CD4-positive, alpha-beta T cell (primary cell): Measurements from ENCODE around the gene GRIN2A. TPM values are rescaled to one million over a fixed set of nuclear protein-coding genes. Genes with fewer than 3 reads are reported as not detected.

Experiments
- ATAC-seq: fragments of 200-7000 bp; cut with Tn5 transposase; one replicate; pipeline ENCODE4 v1.10.0; 2022; ENCODE audit warnings: mild to moderate bottlenecking; ENCODE audit not compliant: poor library complexity
- CTCF ChIA-PET: fragments of 350-600 bp; sonication (Branson Sonifier 250); formaldehyde crosslinking; loops from one replicate; lab custom pipeline; 2021; ENCODE audit warnings: antibody characterized with exemption, inconsistent platforms; lab: Charles Lee
- POLR2A ChIA-PET: fragments of 350-600 bp; sonication (Branson Sonifier 250); formaldehyde crosslinking; loops from one replicate; lab custom pipeline; 2021; ENCODE audit warnings: antibody characterized with exemption, inconsistent platforms; lab: Charles Lee
- DNase-seq, 14 experiments: peaks; one replicate each; pipeline ENCODE4 v3.0.0-alpha.2; 2013 to 2020; ENCODE audit warnings: mixed read lengths in 2 of 14
- H3K27ac ChIP-seq, 2 donors: one replicate each; pipeline versions ENCODE4 v1.5.1 to v1.7.0; 2013; ENCODE audit warnings: low read length in 2 of 2, low read depth in 1 of 2, mild to moderate bottlenecking in 1 of 2
- H3K27me3 ChIP-seq, 2 experiments: 1 replicate in 1 of 2; 2 replicates in 1 of 2; pipeline versions ENCODE4 v1.6.1 to v1.7.0; 2013; ENCODE audit warnings: low read length in 2 of 2, control low read depth in 1 of 2, mild to moderate bottlenecking in 1 of 2, moderate library complexity in 1 of 2; ENCODE audit not compliant: insufficient read depth in 2 of 2, control insufficient read depth in 1 of 2
- H3K36me3 ChIP-seq: one replicate; pipeline ENCODE4 v1.6.1; 2013; ENCODE audit warnings: low read length, control low read depth; ENCODE audit not compliant: insufficient read depth
- H3K4me1 ChIP-seq: one replicate; pipeline ENCODE4 v1.6.1; 2013; ENCODE audit warnings: low read length, control low read depth; ENCODE audit not compliant: insufficient read depth
- H3K4me3 ChIP-seq: one replicate; pipeline ENCODE4 v1.5.1; 2013; ENCODE audit warnings: mild to moderate bottlenecking, low read length, moderate library complexity
- H3K9me3 ChIP-seq, 2 experiments: 1 replicate in 1 of 2; 2 replicates in 1 of 2; pipeline versions ENCODE4 v1.6.1 to v1.7.0; 2013; ENCODE audit warnings: low read length in 2 of 2, mild to moderate bottlenecking in 2 of 2, control low read depth in 1 of 2, moderate library complexity in 1 of 2; ENCODE audit not compliant: control insufficient read depth in 1 of 2, insufficient read depth in 1 of 2
- H3K27ac Mint-ChIP-seq: one replicate; pipeline ENCODE4 v1.8.0; 2020; ENCODE audit warnings: mixed read lengths
- H3K27me3 Mint-ChIP-seq: one replicate; pipeline ENCODE4 v1.8.0; 2021; ENCODE audit warnings: mixed read lengths
- H3K36me3 Mint-ChIP-seq: one replicate; pipeline ENCODE4 v1.8.0; 2021; ENCODE audit warnings: low read depth, mixed read lengths
- H3K4me1 Mint-ChIP-seq: one replicate; pipeline ENCODE4 v1.8.0; 2021; ENCODE audit warnings: low read depth, mixed read lengths
- H3K4me3 Mint-ChIP-seq: one replicate; pipeline ENCODE4 v1.8.0; 2020; ENCODE audit warnings: mild to moderate bottlenecking, mixed read lengths
- H3K9me3 Mint-ChIP-seq: one replicate; pipeline ENCODE4 v1.8.0; 2020; ENCODE audit warnings: mixed read lengths
- CTCF ChIP-seq: fragments of 200-600 bp; IDR thresholded peaks from one replicate; pipeline ENCODE4 v1.8.0; 2022; ENCODE audit warnings: antibody characterized with exemption, mild to moderate bottlenecking
- intact Hi-C, 2 experiments: fragments of 100-400 bp; cut with DNase I in 1 of 2; cut with micrococcal nuclease in 1 of 2; formaldehyde crosslinking; loops; one replicate each; pipeline versions ENCODE4 v1.15.1 to v1.9.0; 2023 to 2025; cut with DNase I, micrococcal nuclease
- total RNA-seq, 174 experiments: library from RNA in 2 of 174; stranded (reverse) in 2 of 174; gene quantifications; one replicate each; pipeline ENCODE4 v1.2.3 and lab custom pipeline; 2021 to 2026

The GRIN2A gene
- total RNA-seq, 2 experiments from 2014 or later = not detected

GRCh38 chr16:9801651-9802050 lies 380.6 kb downstream of the GRIN2A start:
- ChIA-PET CTCF (no interaction called here), POLR2A (no interaction called here)
- Histone ChIP-seq H3K4me3 (no peak overlapping the region), H3K4me1 (no peaks in the 10 kb centered on the region), H3K27me3 (no peaks in the 10 kb centered on the region), H3K36me3 (no peaks in the 10 kb centered on the region), H3K9me3 (peaks cover 0 to 11% of the 10 kb centered on the region in 2 experiments), H3K27ac (no peak overlapping the region)
- Mint-ChIP-seq H3K27ac (no peak overlapping the region), H3K36me3 (no peaks in the 10 kb centered on the region), H3K4me1 (no peaks in the 10 kb centered on the region), H3K27me3 (peaks cover 6% of the 10 kb centered on the region), H3K9me3 (peaks cover 18% of the 10 kb centered on the region), H3K4me3 (no peak overlapping the region)
- ATAC-seq = no peak
- no peak for DNase-seq
- TF ChIP-seq CTCF = no peak
- intact Hi-C loops = no loop called here

- H3K4me1 ChIP-seq = no peaks in the 10 kb centered on the region
- H3K27ac Mint-ChIP-seq = no peak overlapping the region
- H3K27me3 Mint-ChIP-seq = peaks cover 6% of the 10 kb centered on the region
- no peak for DNase-seq
- POLR2A ChIA-PET = no interaction called here
- no peak for ATAC-seq
- intact Hi-C loops = no loop called here
- H3K27me3 ChIP-seq = no peaks in the 10 kb centered on the region
- H3K36me3 ChIP-seq = no peaks in the 10 kb centered on the region
- H3K27ac ChIP-seq = no peak overlapping the region
- H3K36me3 Mint-ChIP-seq = no peaks in the 10 kb centered on the region
- no peak for TF ChIP-seq CTCF
- H3K9me3 Mint-ChIP-seq = peaks cover 12% of the 10 kb centered on the region
- peaks cover 0 to 11% of the 10 kb centered on the region in 2 experiments for H3K9me3 ChIP-seq
- H3K4me1 Mint-ChIP-seq = no peaks in the 10 kb centered on the region
- H3K4me3 Mint-ChIP-seq = no peak overlapping the region
- CTCF ChIA-PET = no interaction called here
- H3K4me3 ChIP-seq = no peak overlapping the region
Observed at GRCh38 chr16:9800186-9800738, 382.0 kb downstream of the GRIN2A start.

GRCh38 chr16:9798952-9799580 lies 383.2 kb downstream of the GRIN2A start:
- Histone ChIP-seq H3K4me1 (no peaks in the 10 kb centered on the region), H3K27ac (no peak overlapping the region), H3K36me3 (no peaks in the 10 kb centered on the region), H3K27me3 (no peaks in the 10 kb centered on the region), H3K9me3 (peaks cover 0 to 8% of the 10 kb centered on the region in 2 experiments), H3K4me3 (no peak overlapping the region)
- no peaks in the 10 kb centered on the region for H3K4me1 Mint-ChIP-seq
- H3K27me3 Mint-ChIP-seq = peaks cover 6% of the 10 kb centered on the region
- TF ChIP-seq CTCF = no peak
- H3K27ac Mint-ChIP-seq = no peak overlapping the region
- DNase-seq = no peak
- ChIA-PET CTCF (no interaction called here), POLR2A (no interaction called here)
- intact Hi-C loops = no loop called here
- H3K9me3 Mint-ChIP-seq = peaks cover 16% of the 10 kb centered on the region
- H3K4me3 Mint-ChIP-seq = no peak overlapping the region
- ATAC-seq = no peak
- no peaks in the 10 kb centered on the region for H3K36me3 Mint-ChIP-seq
